ENCODE results near the gene RPS18. TPM values are rescaled to one million over a fixed set of nuclear protein-coding genes. Genes with fewer than 3 reads are reported as not detected.
"Not testable (repeated sequence)": the region's sequence is repeated elsewhere in the genome, so short reads cannot be mapped to it uniquely, and the experiment has no call there.

The RPS18 gene
- total RNA-seq, 1 experiment from 2014 or later: 4,062 TPM

DNA sequence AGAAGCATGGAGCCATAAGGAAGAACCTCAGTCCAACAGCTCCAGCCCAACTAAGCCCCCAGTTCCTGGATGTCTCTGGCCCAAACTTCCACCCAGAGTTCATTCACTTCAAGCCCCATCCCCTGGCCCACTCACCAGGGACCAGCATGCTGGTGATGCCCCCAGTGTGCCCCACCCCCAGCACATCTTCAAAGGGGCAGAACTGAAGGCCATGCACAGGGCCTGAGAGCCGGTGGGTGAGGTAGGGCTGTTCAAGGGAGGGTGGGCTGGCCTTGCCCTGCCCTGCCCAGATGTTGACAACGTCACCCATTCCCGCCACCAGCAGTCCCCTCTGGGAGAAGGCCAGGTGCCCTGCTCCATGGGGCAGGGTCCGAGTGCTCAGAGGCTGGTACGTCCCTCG is 8.7 kb downstream of the RPS18 start:
- RAD21 ChIA-PET (ENCODE audit: low non-redundant PET in 1 of 2, low total read pairs in 2 of 2, uncharacterized antibody in 2 of 2, unreplicated experiment in 2 of 2): no interaction called here
- intact Hi-C loops (cut with micrococcal nuclease): loop anchor here (1.0 kb wide), 1 partner anchor 127 kb away; no protein-coding TSS in a partner anchor
- peaks cover 10% of the 10 kb centered on the region for H3K79me2 ChIP-seq (ENCODE audit: insufficient read depth, low read length)
- H3K4me2 ChIP-seq (ENCODE audit: low read length): peak overlapping the region; percentile 30; the same call in 1 of the 2 replicates
- no peak for TF ChIP-seq EZH2phosphoT487 (IDR thresholded peaks at IDR 0.05; ENCODE audit: borderline replicate concordance)
- TF ChIP-seq CEBPB (IDR thresholded peaks at IDR 0.05; ENCODE audit: low read depth): no peak
- no peak for TF ChIP-seq YY1 (IDR thresholded peaks at IDR 0.05; ENCODE audit: extremely low read depth, insufficient replicate concordance, low read depth, low read length)
- no peak for TF ChIP-seq ZNF274 (IDR thresholded peaks at IDR 0.05; ENCODE audit: low read depth, low read length)
- no peak for TF ChIP-seq FOSL1 (IDR thresholded peaks at IDR 0.05; ENCODE audit: low read depth)
- TF ChIP-seq ZFX (IDR thresholded peaks at IDR 0.05): no peak
- TF ChIP-seq SIN3A (IDR thresholded peaks at IDR 0.05; ENCODE audit: low read depth): no peak
- H4K20me1 ChIP-seq (ENCODE audit: insufficient read depth): peaks cover 3% of the 10 kb centered on the region; the same call in 1 of the 2 replicates
- H3K4me1 ChIP-seq (ENCODE audit: control insufficient read depth in 1 of 2, insufficient read depth in 2 of 2, low read length in 2 of 2): peaks cover 22 to 40% of the 10 kb centered on the region in 2 experiments
- ATAC-seq (no peak), DNase-seq (ENCODE audit: low read depth, low spot score) (no peak)
- peaks cover 22 to 43% of the 10 kb centered on the region in 2 experiments; a peak in 3 of 4 replicates for H3K36me3 ChIP-seq (ENCODE audit: control insufficient read depth in 1 of 2, insufficient read depth in 2 of 2, low read length in 2 of 2)
- H3K9me2 ChIP-seq (ENCODE audit: insufficient read depth): no peaks in the 10 kb centered on the region
- POLR2A ChIA-PET: no interaction called here
- no peak overlapping the region for H3K4me3 ChIP-seq (replicated peaks in 1 of 2; ENCODE audit: low read depth in 1 of 2, low read length in 2 of 2)
- peak overlapping the region; percentile 36 for H3K9ac ChIP-seq (ENCODE audit: low read length)
- CTCF ChIA-PET: no interaction called here
- H3K9me3 ChIP-seq (ENCODE audit: control insufficient read depth in 1 of 2, insufficient read depth in 1 of 2, low read depth in 1 of 2, low read length in 2 of 2): no peaks in the 10 kb centered on the region
- peak overlapping the region; percentile 82 for H3K27ac ChIP-seq (ENCODE audit: low read depth, low read length)
- H2AFZ ChIP-seq (ENCODE audit: low read depth, low read length, poor library complexity, severe bottlenecking): no peak overlapping the region
- no TSS peak for BruUV-seq (replicated peaks)
- H3K27me3 ChIP-seq (ENCODE audit: insufficient read depth, low read length): no peaks in the 10 kb centered on the region

- H3K9me3 ChIP-seq (ENCODE audit: control insufficient read depth in 1 of 2, insufficient read depth in 1 of 2, low read depth in 1 of 2, low read length in 2 of 2); H3K9ac ChIP-seq (ENCODE audit: low read length); H4K20me1 ChIP-seq (ENCODE audit: insufficient read depth); H3K27ac ChIP-seq (ENCODE audit: low read depth, low read length); H3K27me3 ChIP-seq (ENCODE audit: insufficient read depth, low read length); RAD21 ChIA-PET (ENCODE audit: low non-redundant PET in 1 of 2, low total read pairs in 2 of 2, uncharacterized antibody in 2 of 2, unreplicated experiment in 2 of 2); H3K9me2 ChIP-seq (ENCODE audit: insufficient read depth); BruUV-seq (replicated peaks); H3K4me2 ChIP-seq (ENCODE audit: low read length); H3K4me3 ChIP-seq (replicated peaks in 1 of 2; ENCODE audit: low read depth in 1 of 2, low read length in 2 of 2); POLR2A ChIA-PET; CTCF ChIA-PET; ATAC-seq; H2AFZ ChIP-seq (ENCODE audit: low read depth, low read length, poor library complexity, severe bottlenecking); DNase-seq (ENCODE audit: low read depth, low spot score): not testable (repeated sequence)
- intact Hi-C loops (cut with micrococcal nuclease): loop anchor here (5.0 kb wide), 1 partner anchor 107 kb away; the partner anchor contains the start of gene KIFC1
- H3K36me3 ChIP-seq (ENCODE audit: control insufficient read depth in 1 of 2, insufficient read depth in 2 of 2, low read length in 2 of 2): peaks cover 27 to 44% of the 10 kb centered on the region in 2 experiments; a peak in 3 of 4 replicates
- H3K4me1 ChIP-seq (ENCODE audit: control insufficient read depth in 1 of 2, insufficient read depth in 2 of 2, low read length in 2 of 2): peaks cover 9 to 18% of the 10 kb centered on the region in 2 experiments; a peak in 3 of 4 replicates
- H3K79me2 ChIP-seq (ENCODE audit: insufficient read depth, low read length): peaks cover 37% of the 10 kb centered on the region
These were observed 13.3 kb downstream of the RPS18 start for GRCh38 chr6:33285214-33285613.
